ENCODE results near the gene FUBP3.

FUBP3 gene

DNA sequence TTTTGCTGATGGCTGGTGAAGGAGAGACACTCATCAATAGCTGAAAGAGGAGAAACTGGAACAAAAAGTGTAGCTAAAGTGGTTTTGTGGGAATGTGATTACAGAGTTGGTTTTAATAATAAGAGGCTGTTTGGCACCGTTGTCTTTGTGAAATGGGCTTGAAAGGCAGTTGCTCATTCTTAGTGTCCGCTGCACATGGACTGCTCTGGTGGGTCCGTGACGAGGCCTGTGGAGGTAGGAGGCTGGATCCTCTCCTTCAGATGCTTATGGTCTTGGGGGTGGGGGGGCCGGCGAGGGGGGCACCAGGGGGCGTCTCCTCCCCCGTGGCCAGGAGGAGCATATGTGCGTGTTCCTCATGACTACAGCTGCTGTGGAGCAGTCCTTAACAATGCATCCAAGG, 29.8 kb downstream of the FUBP3 start:
- DNase-seq, result no peak

DNA sequence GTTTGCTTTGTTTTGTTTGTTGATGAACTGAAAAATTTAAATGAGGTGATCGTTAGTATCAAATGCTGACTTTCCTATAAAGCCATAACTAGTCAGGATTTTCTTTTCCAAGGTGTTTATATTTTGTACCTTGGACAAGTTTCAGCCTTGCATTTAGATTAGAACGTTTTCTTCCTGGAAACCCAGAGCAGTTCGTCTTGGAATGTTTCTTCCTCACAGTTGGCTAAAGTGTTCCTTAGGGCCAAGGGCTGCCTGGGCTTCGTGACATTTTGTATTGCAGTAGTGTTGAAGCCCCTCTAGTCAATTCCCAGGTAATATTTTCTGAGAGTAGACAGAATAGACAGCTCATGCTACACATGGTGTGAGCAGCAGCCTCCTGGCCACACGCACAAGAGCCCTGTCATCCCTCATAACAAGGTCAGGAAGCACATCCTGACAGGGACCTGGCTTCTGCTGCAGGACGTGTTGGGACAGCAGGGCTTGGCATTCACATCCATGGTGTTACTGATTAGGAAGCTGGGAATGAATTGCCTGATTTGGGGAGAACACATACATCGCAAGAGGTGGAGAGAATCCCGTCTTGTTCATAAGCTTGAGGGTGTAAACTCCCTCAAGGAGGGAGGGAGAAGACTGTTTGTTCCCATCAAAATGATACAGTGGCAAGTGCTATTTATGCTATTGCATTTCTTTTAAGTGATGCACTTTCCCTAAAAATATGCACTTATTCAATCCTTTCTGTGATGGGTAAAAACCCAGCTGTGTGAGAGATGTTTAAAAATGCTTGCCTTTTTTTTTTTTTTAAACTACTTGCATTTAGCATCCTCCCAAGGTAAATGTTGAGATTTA, 31.7 kb downstream of the FUBP3 start:
- no peak for DNase-seq

DNA sequence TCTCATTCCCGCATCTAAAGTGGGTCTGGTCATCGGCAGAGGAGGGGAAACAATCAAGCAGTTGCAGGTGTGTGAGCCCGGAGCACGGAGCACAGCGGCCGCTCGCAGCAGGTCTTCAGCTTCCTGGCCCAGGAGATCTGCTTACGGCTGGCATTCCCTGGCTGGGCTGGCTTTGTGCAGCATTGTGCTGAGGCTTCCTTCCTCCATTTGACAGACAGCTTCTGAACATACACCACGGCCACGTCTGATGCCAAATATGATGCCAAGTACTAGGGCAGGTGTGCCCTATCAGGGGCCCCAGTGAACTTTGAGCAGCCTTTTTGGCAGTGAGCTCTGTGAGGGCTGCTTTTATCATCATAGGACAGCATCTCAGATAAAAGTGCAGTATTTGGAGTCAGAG, 37.1 kb downstream of the FUBP3 start:
- DNase-seq, result no peak

DNA sequence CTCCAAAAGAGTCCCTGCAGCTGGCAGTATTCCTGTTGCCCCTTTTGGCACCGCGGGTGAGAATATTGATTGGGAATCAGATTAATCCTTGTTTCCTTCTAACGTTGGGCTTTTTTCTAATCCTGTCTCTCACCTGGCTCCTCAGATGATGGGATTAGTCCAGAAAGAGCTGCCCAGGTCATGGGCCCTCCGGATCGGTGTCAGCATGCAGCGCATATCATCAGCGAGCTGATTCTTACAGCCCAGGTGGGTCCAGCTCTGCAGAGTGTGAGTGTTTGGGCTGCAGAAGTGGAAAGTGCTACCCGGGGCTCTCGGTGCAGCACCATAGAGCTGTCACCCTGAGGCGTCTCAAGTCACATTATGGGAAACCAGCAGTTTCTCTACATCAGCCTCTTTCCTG, 44.1 kb downstream of the FUBP3 start:
- DNase-seq, result no peak

DNA sequence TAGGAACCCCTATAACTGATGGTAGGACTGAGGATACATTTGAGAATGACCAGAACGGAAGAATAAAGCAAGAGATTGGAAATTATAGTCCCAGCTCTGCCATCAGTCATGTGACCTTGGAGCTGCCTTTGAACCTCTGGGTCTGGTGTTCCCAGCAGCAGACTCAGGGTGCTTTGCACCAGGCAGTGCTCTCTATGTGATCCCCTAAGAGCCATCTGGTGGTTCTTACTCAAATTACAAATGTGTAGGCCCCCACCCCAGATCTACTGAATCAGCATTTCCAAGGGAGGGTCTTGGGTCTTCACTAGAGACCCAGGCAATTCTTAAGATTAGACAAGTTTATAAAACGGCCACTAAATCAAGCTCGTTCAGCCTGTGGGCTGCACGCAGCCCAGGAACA, 44.8 kb downstream of the FUBP3 start:
- no peak for DNase-seq

DNA sequence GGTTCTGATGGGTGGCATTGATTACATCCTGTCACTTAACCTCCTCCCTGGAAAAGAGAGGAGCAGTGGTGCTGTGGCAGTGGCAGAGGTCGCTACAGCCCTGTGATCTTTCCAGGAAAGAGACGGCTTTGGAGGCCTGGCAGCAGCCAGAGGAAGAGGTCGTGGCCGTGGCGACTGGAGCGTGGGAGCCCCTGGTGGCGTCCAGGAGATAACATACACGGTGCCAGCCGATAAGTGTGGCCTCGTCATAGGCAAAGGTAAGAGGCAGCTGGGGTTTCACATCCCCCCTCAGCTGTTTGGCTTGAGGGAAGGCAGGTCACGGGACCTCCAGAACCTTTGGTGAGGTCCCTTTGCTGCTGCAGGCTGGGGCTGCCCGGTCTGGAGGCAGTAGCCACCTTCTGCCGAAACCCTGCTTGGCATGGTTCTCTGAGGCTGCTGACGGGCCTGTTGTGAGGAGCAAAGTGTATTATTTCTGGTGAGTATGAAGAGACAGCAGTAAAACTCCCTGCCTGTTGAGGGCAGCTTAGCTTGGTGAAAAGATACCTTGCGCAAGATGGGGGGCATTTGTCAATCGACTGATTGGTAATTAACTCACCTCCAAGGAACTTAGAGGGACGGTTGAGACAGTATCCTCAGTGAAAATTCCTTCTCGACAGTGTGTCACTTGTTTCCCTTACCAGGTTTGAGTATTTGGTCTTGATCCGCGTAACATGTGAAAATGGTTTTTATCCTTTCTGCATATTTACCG, 47.0 kb downstream of the FUBP3 start:
- no peak for DNase-seq

DNA sequence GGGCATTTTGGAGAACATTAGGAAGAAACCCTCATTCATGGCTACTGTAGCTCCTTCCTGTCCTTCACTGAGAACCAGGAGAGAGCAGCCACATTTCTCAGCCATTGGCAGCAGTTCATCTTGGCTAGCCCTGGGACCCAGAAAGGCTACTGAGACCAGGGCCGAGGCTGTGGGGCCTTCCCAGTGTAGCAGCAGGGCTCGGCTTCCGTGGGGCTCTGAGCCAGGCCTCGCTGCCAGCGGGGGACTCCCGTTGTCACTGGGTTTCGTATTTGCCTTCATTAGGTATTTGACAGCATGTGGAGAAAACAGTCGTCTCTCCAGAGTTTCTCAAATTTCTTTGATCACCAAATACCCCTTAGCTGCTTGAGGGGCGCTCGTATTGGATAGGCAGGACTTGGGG, 47.7 kb downstream of the FUBP3 start:
- no peak for DNase-seq

DNA sequence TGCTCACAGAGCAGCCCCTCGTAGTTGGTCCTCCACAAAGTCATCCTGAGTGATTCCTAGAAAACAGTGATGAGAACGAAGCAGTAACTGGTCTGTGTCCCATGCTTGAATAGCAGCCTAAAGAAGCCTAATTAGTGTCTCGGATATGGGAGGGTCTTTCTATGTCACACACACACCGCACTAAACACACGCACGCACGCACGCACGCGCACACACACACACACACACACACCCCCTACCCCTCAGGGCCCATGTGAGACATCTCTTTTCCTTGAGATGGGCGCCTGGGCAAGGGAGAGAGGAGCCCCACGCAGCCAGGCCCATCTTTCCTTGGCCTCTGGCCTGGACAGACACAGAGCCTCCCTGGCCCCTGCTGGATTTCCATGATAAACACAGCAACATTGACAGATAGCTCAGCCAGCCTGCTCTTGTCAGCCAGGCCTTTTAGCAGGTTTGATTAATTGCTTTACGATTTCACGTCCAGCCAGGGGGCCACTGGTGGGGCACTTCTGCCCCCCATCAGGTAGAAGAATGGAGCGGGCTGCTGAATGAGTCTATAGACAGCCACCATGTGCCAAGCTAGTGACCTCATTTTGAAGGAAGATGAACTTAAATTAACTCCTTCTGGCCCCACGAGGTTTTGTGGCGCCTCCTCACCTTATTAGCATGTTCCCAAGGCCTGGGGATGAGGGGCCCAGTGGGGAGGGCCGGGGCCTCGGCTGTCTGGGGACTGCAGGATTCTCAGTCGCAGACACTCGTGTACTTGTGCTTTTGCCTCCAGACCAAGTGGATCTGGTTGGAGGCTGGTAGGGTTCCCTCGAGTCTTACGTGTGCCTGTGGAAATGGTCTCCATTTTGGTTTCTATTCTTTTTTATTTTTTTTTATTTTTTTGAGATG, 48.8 kb downstream of the FUBP3 start:
- DNase-seq, result no peak

DNA sequence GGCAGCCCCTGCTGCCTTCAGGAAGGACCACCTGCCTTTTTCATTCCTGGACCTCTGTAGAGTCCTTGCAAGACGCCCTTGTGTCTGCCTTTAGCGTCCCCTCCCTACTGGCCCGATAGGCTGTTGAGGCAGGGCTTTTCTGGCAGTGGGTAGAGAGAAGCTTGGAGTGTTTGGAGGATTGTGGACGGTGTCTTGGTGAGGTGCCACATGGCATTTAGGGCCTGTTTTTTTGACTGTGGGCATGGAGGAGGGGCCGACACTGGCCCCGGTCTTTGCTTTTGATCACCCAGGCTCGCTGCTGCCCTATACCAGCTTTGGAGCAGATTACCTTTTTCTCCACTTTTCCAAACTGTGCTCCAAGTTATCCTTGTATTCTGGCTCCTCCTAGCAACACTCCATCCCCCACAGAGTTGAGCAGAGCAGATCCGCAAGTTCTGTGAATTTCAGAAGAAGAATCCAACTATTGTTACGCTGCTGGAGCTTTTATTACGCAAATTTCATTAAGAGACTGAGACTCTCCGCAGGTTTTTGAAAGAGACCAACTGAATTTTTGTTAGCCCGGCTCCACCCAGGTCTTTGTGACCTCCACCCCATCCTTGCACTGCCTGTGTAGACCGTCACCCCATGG, 50.2 kb downstream of the FUBP3 start:
- DNase-seq, result no peak

DNA sequence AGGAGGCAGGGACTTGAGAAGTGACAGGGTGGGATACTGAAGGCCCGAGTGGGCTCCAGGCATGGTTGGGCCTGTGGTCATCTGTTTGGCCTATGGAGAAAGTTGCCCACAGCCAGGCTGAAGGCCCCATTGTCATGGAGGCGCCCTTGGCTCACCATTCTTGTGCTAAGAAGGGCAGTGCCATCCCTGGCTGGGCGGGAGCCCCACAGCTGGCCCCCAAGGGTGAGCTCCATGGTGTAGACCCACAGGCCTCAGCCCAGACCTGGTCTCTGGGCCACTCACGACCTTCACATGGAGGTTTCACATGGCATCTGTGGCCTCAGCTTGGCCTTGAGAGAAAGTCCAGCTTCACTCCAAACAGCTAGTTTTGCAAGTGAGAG, 50.7 kb downstream of the FUBP3 start:
- no peak for DNase-seq

DNA sequence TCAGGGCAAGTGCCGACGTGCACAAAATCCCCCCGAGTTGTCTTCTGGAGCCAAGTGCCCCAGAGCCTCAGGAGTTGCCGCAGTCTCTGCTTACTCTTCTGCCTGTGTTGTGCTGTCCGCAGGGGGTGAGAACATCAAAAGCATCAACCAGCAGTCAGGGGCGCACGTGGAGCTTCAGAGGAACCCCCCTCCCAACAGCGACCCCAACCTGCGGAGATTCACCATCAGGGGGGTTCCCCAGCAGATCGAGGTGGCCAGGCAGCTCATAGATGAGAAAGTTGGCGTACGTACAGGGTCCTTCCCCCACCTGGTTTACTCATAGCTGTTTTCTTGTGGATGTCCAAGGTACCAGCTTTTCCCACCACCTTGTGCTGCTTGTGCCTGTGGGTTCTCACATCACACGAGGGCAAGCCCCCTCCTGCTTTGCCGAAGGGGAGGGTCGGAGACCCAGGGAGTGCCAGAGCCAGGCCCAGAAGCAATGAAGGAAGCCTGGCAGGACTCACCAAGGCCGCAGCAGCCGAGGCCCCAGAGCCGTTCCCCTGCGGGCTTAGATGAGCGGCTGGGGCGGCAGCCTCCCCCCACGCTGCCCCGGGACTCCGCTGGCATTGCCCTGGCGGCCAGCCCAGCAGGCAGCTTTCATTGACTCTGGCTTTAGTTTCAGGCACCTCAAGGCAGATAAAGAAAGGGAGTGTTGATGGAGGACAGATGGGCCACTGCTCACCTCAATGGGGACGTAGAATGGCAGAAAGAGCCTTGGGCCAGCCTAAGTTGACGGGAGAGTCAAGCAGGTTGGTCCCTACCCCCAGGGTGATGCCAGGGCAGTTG, 51.3 kb downstream of the FUBP3 start:
- DNase-seq, result no peak

DNA sequence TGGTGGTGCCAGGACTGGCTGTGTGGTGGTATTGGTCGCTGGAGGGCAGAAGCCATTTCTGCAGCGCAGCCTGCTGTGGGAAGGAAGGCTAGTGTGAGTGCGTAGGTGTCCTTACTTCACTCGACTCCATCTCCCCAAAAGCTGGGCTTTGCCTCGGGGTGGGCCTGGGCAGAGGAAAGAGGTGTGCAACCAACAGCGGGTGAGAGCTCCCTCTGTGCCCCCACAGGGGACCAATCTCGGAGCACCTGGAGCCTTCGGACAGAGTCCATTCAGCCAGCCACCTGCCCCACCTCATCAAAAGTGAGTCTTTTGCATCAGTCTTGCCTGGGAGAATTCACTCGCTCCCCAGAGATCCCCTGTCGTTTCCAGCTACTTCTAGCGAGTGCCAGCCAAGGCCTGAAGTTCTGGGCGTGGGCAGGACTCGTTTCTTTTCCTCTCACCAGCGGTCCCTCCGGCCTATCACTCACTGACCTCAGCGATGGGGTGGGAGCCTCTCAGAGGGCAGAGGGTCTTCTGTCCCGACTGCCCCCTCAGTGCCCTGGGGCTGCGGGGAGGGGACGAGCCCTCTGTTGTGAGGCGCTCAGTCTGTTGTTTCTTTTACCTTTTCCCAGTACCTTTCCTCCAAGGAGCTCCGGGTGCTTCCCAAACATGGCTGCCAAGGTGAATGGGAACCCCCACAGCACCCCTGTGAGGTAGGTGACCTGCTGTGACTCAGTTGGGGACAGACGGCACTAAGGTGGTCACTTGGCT, 52.1 kb downstream of the FUBP3 start:
- no peak for DNase-seq

DNA sequence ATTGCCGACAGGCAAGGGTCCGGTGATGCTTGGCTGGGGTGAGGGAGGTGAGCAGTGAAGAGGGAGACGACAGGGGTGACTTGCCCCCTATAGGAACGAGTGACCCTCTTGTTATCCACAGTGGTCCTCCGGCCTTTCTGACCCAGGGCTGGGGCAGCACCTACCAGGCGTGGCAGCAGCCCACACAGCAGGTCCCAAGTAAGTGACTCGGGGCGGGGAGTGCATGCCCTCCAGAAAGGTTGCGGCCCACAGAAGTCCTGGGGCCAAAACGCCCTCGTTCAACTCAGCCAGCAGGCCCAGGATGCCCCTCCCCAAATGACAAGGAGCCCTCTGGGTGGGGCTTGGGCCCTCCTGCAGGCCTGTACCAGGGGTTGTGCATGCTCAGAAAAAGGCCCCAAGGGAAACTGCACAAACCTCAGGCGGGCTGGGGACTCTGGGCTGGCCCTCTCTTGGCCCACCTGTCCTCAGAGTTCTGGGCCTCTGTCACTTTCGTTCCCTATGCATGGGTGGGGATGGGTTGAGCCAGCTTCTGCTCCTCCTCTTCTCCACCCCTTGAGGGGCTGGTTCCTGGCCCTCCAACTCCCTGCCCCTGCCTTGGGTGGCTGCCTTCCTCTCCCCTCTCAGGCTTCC, 52.8 kb downstream of the FUBP3 start:
- no peak for DNase-seq

DNA sequence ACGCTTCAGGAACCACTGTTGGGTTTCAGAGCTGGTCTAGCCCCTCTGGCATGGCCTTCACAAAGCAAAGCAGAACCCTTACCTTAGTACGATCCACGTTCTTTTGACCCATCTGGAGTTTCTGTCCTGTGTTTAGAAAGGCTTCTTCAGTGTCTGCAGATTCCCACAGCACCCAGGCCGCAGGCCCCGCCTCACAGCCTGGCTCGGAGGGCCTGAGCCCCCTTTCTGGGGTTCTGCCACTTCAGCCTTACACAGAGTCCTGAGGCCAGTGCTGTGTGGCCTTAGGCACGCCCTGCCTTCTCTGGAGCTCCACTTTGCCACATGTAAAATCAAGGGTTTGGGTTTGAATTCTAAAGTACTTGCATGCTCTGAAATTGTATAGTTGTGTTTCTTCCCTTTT, 53.5 kb downstream of the FUBP3 start:
- DNase-seq, result no peak

DNA sequence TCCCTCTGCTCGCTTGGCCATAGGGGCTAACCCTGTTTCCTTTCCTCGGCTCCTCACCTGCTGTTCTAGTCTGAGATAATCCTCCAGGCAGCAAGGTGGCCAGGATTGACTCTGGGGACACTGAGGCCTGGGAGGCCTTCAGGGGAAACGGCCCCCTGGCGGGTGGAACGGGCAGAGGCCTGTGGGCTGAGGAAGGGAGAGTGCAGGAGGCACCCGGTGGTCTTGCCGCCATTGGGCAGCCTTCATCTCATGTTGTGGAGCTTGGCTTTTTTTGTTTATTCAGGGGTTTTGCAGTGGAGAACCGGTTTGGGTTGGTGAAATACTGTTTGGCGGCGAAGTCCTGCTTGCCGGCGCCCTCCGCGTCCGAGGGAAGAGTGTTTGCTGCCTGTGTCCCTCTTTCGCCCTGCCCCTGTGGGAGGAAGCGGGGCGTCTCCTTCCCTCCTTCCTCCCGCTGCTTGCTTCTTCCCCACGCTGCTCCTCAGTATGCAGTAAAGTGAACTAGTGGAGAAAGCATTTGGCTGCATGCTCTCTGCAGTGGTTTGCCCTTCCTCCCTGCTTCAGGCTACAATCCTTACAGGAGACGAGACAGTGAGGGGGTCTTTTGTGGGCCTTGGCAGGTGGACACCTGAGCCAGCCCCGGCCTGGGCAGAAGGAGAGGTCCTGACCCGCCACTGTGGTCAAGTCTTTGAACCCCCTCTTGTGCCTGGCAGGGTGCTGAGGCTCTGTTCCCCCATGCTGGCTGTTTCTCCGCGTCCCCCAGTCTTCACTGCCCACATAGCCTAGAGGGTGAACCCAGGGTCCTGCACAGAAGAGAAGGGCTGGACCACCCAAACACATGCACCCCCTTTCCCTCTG, 54.2 kb downstream of the FUBP3 start:
- DNase-seq, result no peak

DNA sequence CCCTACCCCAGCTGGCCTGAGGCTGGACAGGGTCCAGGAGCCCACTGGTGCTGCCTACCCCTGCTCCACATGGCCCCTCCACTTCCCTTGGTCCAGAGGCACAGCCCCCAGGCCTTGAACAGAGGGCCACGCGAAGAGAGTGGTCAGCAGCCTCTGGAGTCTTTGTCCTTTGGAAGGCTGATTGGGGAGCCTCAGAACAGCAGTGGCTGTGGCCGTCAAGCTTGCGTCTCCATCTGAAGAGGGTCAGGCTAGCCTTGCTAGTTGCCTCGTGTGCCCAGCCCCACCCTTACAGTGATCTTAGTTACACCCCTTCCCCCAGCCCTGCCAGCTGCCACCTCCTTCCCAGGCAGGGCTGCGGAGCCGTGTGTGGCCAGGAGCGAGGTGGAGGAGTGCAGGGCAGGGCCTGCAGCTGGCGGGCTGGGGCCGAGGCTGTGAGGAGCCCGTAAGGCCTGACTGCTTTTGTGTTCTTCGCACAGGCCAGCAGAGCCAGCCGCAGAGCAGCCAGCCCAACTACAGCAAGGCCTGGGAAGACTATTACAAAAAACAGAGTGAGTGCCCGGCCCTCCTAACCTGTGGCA, 54.9 kb downstream of the FUBP3 start:
- no peak for DNase-seq

DNA sequence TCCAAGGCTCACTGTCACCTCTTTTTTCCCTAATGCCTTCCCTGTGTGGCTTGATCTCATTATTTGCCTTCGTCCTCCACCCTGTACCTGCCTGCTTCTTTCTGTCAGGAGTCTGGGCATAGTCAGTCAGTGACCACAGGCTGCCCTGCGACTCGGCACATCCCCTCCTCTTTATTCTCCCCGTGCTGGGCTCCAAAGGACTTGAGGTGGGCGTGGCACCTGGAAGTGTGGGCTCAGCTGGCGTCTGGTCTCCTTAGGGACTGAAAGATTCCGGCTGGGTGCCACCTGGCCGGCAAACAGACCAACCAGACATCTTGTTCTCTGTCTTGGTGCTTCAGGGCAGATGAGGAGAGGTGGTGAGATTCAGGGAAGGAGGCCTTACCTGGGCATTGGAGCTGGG, 55.4 kb downstream of the FUBP3 start:
- DNase-seq, result no peak

DNA sequence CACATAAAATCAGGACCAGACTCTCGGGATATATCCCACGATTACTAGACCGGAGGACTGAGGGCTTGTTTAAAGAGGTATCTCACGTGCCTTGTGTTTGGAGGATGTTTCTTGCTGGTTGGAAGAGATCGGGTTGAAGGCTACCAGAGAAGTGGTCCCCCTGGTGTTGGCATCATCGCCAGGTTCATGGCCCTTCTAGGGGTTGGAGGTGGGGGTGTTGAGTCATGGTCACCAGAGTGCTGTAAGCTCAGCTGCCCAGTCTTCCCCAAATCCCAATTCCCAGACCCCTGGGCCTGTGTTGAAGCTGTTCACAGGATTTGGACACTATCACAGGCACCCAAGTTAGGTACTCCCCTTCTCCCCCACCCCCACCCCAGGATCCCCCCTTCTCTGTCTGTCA, 55.9 kb downstream of the FUBP3 start:
- no peak for DNase-seq

Measured in stimulated activated CD4-positive, alpha-beta T cell treated with anti-CD3 and anti-CD28 coated beads, Interleukin-15, amount 100 ng/mL, for 24 hours (primary cell).